HG02938 (cell line): ENCODE results near the gene GPR153.

Experiments used
- ATAC-seq: cut with Tn5 transposase; IDR thresholded peaks from one replicate; pipeline ENCODE4 v1.9.1; 2021; ENCODE audit warnings: mild to moderate bottlenecking, moderate library complexity; ENCODE audit not compliant: unreplicated experiment

GPR153 gene

GRCh38 chr1:6206520-6206855 is 54.4 kb downstream of the GPR153 start:
- ATAC-seq: no peak

- no peak for ATAC-seq
Measured at GRCh38 chr1:6205849-6206519, 54.9 kb downstream of the GPR153 start, which contains the start of gene RNF207. Gene RNF207 (plus strand): TSS chr1:6206119. CDS start chr1:6206536, 417 bp downstream.

GRCh38 chr1:6202256-6202655 is 58.6 kb downstream of the GPR153 start:
- ATAC-seq: no peak

GRCh38 chr1:6200188-6200809 is 60.6 kb downstream of the GPR153 start:
- ATAC-seq: no peak

DNA sequence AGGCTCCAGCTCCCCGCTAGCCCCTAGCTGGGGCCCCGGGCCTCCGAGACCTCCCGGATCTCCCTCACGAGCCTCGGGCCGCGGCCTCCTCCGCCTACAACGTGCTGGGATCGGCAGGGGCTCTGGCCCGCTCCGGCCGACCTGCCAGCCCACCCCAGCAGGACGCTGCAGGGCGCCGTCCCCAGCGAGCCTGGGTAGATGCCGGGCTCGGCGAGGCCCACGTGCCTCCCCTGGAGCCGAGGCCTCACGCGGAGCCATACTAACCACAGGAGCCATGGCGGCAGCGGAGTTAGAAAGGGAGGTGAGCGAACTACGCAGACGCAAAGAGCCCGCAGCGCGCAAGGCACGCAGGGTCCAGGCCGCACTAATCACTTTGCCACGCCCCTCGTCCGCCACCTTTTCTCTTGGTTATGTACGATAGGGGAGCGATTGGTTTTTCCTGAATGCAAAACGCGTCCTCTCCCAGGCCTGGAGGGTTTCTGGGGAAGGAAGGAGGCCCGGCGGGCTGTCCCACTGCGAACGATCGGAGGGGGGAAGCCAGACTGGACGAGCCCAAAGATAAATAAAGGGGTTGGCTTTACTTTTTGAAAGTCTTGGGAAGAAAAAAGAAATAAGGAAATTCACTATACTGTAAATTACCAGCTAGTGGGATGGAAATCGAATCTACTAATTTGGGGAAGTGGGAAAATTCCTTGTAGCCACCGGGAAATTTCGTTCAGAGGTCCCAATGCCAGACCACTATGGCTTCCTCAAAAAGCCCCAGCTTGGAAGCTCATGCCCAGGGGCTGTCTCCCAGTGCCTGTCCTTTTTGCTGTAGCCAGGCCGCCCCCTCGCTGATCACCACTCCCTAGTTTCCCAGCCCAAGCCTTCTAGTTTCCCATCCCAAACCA is 61.4 kb downstream of the GPR153 start, which contains the start of gene RPL22:
Gene RPL22 (minus strand): TSS at position 298 of the 890 bp plus-strand sequence. CDS start 22 bp downstream, at position 276.
- ATAC-seq: peak; percentile 91

DNA sequence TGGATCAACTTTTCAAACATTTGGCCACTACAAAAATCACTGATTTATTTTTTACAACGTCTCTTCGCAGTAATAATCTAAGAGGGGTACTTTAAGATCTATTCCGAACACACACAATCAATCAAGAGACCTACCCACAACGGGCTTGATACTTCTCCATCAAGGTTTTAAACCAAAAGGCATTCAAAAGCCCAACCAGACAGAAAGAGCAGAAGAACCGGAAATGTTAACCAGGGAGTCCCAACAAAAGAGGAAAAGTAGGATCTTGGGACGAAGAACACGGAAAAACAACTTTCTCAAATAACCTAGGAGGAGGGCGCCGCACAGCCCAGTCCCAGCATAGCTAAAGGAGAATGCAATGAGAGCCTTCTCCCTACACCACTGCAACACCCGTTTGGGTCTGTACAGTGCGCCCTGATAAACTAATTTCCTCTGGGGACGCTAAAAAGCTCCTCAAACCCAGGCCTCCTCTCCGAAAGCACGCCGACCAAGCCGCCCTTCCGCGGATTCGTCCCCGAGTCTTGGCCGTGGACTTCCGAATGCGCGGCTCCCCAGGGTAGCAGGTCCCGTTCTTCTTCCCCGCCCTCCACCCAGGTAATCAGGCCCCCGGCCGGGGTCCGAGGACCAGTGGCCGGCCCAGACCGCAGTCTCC is 62.1 kb downstream of the GPR153 start:
- ATAC-seq: peak; percentile 26

- ATAC-seq: no peak
Measured at GRCh38 chr1:6197746-6198427, 63.0 kb downstream of the GPR153 start.
